Adrenal gland (tissue), 5 donors: ENCODE data around the gene WDFY4.

Source experiments
- POLR2A ChIP-seq, 2 donors: fragments of 450-650 bp; IDR thresholded peaks; one replicate each; pipeline ENCODE4 v1.6.1; 2017; ENCODE audit warnings: antibody characterized with exemption in 2 of 2, mild to moderate bottlenecking in 2 of 2, moderate library complexity in 1 of 2
- TF ChIP-seq, protein P1 (sequence below), 6 experiments: fragments of 450-650 bp in 4 of 6; fragments of 200-600 bp in 2 of 6; sonication (generic) in 1 of 6; IDR thresholded peaks; 1 replicate in 5 of 6; 2 replicates in 1 of 6; pipeline versions ENCODE4 v1.5.1 to v1.8.0; 2016 to 2021; ENCODE audit warnings: antibody characterized with exemption in 6 of 6, mild to moderate bottlenecking in 2 of 6, moderate library complexity in 1 of 6
- donor health status: DM: no; HTN: no; CAD: no.

DNA sequence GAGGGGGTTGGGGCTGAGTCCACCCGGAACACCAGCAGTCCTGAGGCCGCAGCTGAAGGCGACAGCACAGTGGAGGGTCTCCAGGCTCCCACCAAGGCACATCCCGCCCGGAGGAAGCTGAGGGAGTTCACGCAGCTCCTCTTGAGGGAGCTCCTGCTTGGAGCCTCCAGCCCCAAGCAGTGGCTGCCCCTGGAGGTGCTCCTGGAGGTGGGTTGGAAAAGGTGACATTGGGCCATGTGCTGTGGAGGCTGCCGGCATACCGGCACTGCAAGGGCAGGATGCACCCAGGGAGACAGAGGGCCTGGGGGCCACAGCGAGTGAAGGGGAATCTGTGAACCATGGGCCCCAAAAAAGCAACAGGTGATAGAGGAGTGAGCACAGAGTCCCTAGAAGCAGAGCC is 135.6 kb downstream of the WDFY4 start:
- TF ChIP-seq POLR2A (IDR thresholded peaks at IDR 0.05) = no peak
- TF ChIP-seq, protein P1, sequence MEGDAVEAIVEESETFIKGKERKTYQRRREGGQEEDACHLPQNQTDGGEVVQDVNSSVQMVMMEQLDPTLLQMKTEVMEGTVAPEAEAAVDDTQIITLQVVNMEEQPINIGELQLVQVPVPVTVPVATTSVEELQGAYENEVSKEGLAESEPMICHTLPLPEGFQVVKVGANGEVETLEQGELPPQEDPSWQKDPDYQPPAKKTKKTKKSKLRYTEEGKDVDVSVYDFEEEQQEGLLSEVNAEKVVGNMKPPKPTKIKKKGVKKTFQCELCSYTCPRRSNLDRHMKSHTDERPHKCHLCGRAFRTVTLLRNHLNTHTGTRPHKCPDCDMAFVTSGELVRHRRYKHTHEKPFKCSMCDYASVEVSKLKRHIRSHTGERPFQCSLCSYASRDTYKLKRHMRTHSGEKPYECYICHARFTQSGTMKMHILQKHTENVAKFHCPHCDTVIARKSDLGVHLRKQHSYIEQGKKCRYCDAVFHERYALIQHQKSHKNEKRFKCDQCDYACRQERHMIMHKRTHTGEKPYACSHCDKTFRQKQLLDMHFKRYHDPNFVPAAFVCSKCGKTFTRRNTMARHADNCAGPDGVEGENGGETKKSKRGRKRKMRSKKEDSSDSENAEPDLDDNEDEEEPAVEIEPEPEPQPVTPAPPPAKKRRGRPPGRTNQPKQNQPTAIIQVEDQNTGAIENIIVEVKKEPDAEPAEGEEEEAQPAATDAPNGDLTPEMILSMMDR (IDR thresholded peaks at IDR 0.05) = no peak
